Astrocyte of the cerebellum (primary cell): ENCODE measurements around the gene TRAPPC10.
"Not testable (repeated sequence)": the region's sequence is repeated elsewhere in the genome, so short reads cannot be mapped to it uniquely, and the experiment has no call there.

Experiments
- DNase-seq: peaks from one replicate; pipeline ENCODE4 v3.0.0-alpha.2; 2011; ENCODE audit warnings: low read depth
- H3K4me3 ChIP-seq: 2 replicates; pipeline ENCODE4 v1.5.1; 2011; ENCODE audit warnings: mild to moderate bottlenecking, low read depth, low read length, moderate library complexity
- in situ Hi-C: cut with HindIII; loops from 2 replicates; pipeline ENCODE4 v1.10.0; 2017; ENCODE audit warnings: low sequenced_read_pairs

The TRAPPC10 gene

GRCh38 chr21:44144784-44145602 lies 132.9 kb downstream of the TRAPPC10 start:
- in situ Hi-C loops, DNase-seq, H3K4me3 ChIP-seq: not testable (repeated sequence)

GRCh38 chr21:44145616-44146015 lies 133.5 kb downstream of the TRAPPC10 start:
- H3K4me3 ChIP-seq, in situ Hi-C loops, DNase-seq: not testable (repeated sequence)

DNA sequence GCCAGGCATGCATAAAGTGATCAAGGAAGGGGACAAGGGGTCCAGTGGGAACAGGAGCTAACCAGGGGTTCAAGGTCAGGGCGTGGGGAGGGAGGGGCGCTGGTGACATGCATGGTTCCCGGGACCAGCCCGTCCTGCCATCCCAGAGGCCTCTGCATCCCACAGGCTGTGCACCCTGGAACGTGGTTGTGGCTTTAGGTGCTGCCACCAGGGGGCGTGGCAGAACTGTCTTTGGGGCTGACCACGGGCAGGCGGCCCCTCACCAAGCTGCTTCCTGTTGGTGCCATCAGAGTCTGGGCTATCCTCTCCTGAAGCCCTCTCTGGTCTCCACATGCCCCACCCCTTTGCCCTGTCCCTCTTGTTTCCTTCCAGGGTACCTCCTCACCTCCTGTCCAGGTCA lies 135.0 kb downstream of the TRAPPC10 start:
- in situ Hi-C loops, H3K4me3 ChIP-seq, DNase-seq: not testable (repeated sequence)

DNA sequence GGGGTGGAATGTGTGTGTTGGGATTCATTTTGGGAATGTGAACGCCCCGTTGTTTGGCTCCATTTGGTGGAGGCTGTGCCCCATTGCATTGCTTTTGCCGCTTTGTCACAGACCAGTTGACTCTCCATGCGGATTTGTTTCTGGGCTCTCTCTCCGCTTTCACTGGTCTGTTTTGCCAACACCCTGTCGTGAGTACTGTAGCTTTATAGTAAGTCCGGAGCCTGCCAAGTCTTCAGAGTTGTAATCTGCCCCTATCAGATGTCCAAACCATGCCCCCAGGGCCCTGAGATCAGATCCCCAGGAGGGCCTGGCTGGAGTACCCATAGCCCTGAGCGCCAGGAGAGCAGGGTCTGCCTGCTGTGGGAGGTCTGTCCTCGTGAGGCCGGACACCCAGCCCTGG lies 138.1 kb downstream of the TRAPPC10 start:
- H3K4me3 ChIP-seq, in situ Hi-C loops, DNase-seq: not testable (repeated sequence)

- DNase-seq, in situ Hi-C loops: not testable (repeated sequence)
Observed at GRCh38 chr21:44153214-44153888, 141.2 kb downstream of the TRAPPC10 start.

DNA sequence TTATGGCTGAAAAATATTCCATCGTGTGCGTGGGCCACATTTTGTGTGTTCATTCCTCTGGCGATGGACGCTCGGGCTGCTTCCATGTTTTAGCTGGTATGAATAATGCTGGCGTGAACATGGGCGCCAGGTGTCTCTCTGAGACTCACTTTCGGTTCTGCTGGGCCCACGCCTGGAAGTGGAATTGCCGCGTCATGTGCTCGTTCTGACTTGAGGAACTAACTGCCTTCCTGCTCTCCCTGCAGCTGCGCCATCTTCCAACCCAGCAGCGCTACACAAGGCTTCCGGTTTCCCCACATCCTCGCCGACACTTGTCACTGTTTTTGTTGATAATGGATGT lies 141.8 kb downstream of the TRAPPC10 start:
- H3K4me3 ChIP-seq, in situ Hi-C loops, DNase-seq: not testable (repeated sequence)

More at GRCh38 chr21:44153214-44153888, 141.2 kb downstream of the TRAPPC10 start:
- not testable (repeated sequence) for H3K4me3 ChIP-seq

GRCh38 chr21:44154816-44155230 lies 142.7 kb downstream of the TRAPPC10 start:
- in situ Hi-C loops, DNase-seq, H3K4me3 ChIP-seq: not testable (repeated sequence)

- H3K4me3 ChIP-seq, in situ Hi-C loops, DNase-seq: not testable (repeated sequence)
Observed at GRCh38 chr21:44155231-44155993, 143.3 kb downstream of the TRAPPC10 start.

DNA sequence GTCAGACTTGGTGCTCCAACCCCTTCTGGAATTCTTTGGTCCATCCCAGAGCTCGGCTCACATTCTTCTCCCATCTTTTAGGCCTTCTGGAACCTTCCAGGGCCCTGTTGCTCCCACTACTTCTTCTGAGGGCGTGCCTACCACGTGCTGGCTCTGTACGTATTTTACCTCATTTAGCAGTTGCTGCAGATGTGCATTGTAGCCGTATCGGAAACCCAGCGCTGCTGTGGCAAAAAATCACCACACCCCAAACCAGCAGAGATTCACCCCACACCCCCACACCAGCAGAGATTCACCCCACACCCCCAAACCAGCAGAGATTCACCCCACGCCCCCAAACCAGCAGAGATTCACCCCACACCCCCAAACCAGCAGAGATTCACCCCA lies 143.9 kb downstream of the TRAPPC10 start:
- DNase-seq, H3K4me3 ChIP-seq, in situ Hi-C loops: not testable (repeated sequence)
